B cell (primary cell): ENCODE data around the gene TMTC3. TPM values are rescaled to one million over a fixed set of nuclear protein-coding genes. Genes with fewer than 3 reads are reported as not detected.

Experiments
- ATAC-seq: fragments of 200-7000 bp; cut with Tn5 transposase; one replicate; pipeline ENCODE4 v1.10.0; 2021; ENCODE audit warnings: low read depth, mild to moderate bottlenecking, moderate number of reproducible peaks, moderate library complexity
- CTCF ChIA-PET: fragments of 350-600 bp; sonication (Branson Sonifier 250); formaldehyde crosslinking; loops from one replicate; lab custom pipeline; 2021; ENCODE audit warnings: antibody characterized with exemption, inconsistent platforms; lab: Charles Lee
- POLR2A ChIA-PET: fragments of 350-600 bp; sonication (Branson Sonifier 250); formaldehyde crosslinking; loops from one replicate; lab custom pipeline; 2021; ENCODE audit warnings: antibody characterized with exemption; lab: Charles Lee
- DNase-seq: peaks from one replicate; pipeline ENCODE4 v3.0.0; 2013
- H2AFZ ChIP-seq: 2 replicates; pipeline ENCODE4 v1.6.1; 2012; ENCODE audit warnings: mild to moderate bottlenecking, low read depth, low read length; ENCODE audit not compliant: insufficient read depth, poor library complexity, severe bottlenecking
- H3K27ac ChIP-seq, 2 donors: 1 replicate in 1 of 2; 2 replicates in 1 of 2; pipeline ENCODE4 v1.5.1; 2012 to 2013; ENCODE audit warnings: low read length in 2 of 2, mild to moderate bottlenecking in 2 of 2, moderate library complexity in 1 of 2
- H3K27me3 ChIP-seq, 4 experiments: fragments of 200-600 bp in 1 of 4; sonication (generic) in 1 of 4; replicated peaks in 1 of 4; 1 replicate in 2 of 4; 2 replicates in 2 of 4; pipeline versions ENCODE4 v1.6.1 to v1.7.0; 2013 to 2016; ENCODE audit warnings: low read length in 3 of 4, mild to moderate bottlenecking in 2 of 4, mixed read lengths in 1 of 4, moderate library complexity in 1 of 4; ENCODE audit not compliant: insufficient read depth in 4 of 4, control insufficient read depth in 3 of 4; ENCODE audit errors: control extremely low read depth in 1 of 4
- H3K36me3 ChIP-seq, 2 experiments: replicated peaks in 1 of 2; 1 replicate in 1 of 2; 2 replicates in 1 of 2; pipeline versions ENCODE4 v1.6.1 to v1.7.1; 2013; ENCODE audit warnings: low read length in 1 of 2; ENCODE audit not compliant: insufficient read depth in 2 of 2, control insufficient read depth in 1 of 2; ENCODE audit errors: control extremely low read depth in 1 of 2, extremely low read depth in 1 of 2
- H3K4me1 ChIP-seq, 2 donors: fragments of 200-600 bp in 1 of 2; sonication (generic) in 1 of 2; 1 replicate in 1 of 2; 2 replicates in 1 of 2; pipeline versions ENCODE4 v1.5.1 to v1.6.1; 2013 to 2017; ENCODE audit warnings: low read length in 2 of 2; ENCODE audit not compliant: control insufficient read depth in 2 of 2, insufficient read depth in 2 of 2
- H3K4me2 ChIP-seq: replicated peaks from 2 replicates; pipeline ENCODE3; 2012; ENCODE audit warnings: mild to moderate bottlenecking, low read depth, low read length; ENCODE audit not compliant: poor library complexity, severe bottlenecking
- H3K4me3 ChIP-seq, 5 experiments: fragments of 200-600 bp in 1 of 5; sonication (generic) in 1 of 5; 1 replicate in 3 of 5; 2 replicates in 2 of 5; pipeline versions ENCODE4 v1.5.1 to v1.7.0; 2011 to 2016; ENCODE audit warnings: low read length in 4 of 5, mild to moderate bottlenecking in 4 of 5, low read depth in 2 of 5, control low read depth in 1 of 5, moderate library complexity in 1 of 5; ENCODE audit not compliant: insufficient read depth in 1 of 5; ENCODE audit errors: control extremely low read depth in 1 of 5, extremely low read depth in 1 of 5
- H3K79me2 ChIP-seq: fragments of 200-600 bp; sonication (generic); one replicate; pipeline ENCODE4 v1.6.0; 2016; ENCODE audit warnings: low read length; ENCODE audit not compliant: control insufficient read depth, insufficient read depth
- H3K9ac ChIP-seq: fragments of 200-600 bp; sonication (generic); 2 replicates; pipeline ENCODE4 v1.6.1; 2017; ENCODE audit warnings: mild to moderate bottlenecking, low read length, moderate library complexity
- H3K9me3 ChIP-seq, 3 donors: one replicate each; pipeline versions ENCODE4 v1.6.1 to v1.7.1; 2013; ENCODE audit warnings: low read length in 2 of 3; ENCODE audit not compliant: control insufficient read depth in 2 of 3, insufficient read depth in 1 of 3; ENCODE audit errors: control extremely low read depth in 1 of 3
- H4K20me1 ChIP-seq: 2 replicates; pipeline ENCODE4 v1.6.0; 2012; ENCODE audit warnings: mild to moderate bottlenecking, low read length; ENCODE audit not compliant: insufficient read depth, control insufficient read depth, poor library complexity, severe bottlenecking
- H3K27ac Mint-ChIP-seq: one replicate; pipeline ENCODE4 v1.8.0; 2021; ENCODE audit warnings: mixed read lengths
- H3K27me3 Mint-ChIP-seq: one replicate; pipeline ENCODE4 v1.8.0; 2021; ENCODE audit warnings: mixed read lengths
- H3K4me1 Mint-ChIP-seq: one replicate; pipeline ENCODE4 v1.8.0; 2021; ENCODE audit warnings: mixed read lengths
- H3K4me3 Mint-ChIP-seq: one replicate; pipeline ENCODE4 v1.8.0; 2021; ENCODE audit warnings: mixed read lengths
- H3K9me3 Mint-ChIP-seq: one replicate; pipeline ENCODE4 v1.8.0; 2022; ENCODE audit warnings: mixed read lengths; ENCODE audit not compliant: insufficient read depth
- CTCF ChIP-seq: fragments of 200-600 bp; IDR thresholded peaks from one replicate; pipeline ENCODE4 v1.8.0; 2022; ENCODE audit warnings: antibody characterized with exemption, mild to moderate bottlenecking
- EZH2 ChIP-seq: IDR thresholded peaks from 2 replicates; pipeline ENCODE4 v1.6.1; 2012; ENCODE audit warnings: borderline replicate concordance, low read depth, mild to moderate bottlenecking, moderate library complexity, low read length; ENCODE audit not compliant: insufficient read depth, poor library complexity, severe bottlenecking
- WGBS: methylation state at CpG from one replicate; pipeline ENCODE4 v1.1.5; 2013; ENCODE audit warnings: missing lambda C conversion rate; ENCODE audit not compliant: insufficient coverage; 5-methylcytosine and 5-hydroxymethylcytosine counted together
- intact Hi-C: fragments of 100-400 bp; cut with micrococcal nuclease; formaldehyde crosslinking; loops from one replicate; pipeline ENCODE4 v1.10.0; 2022
- polyA plus RNA-seq: library from polyadenylated mRNA; depleted of rRNA; stranded (reverse); fragments of >200 nt; gene quantifications from 2 replicates; pipeline ENCODE4 v1.2.3, GENCODE V29; 2012
- total RNA-seq, 2 donors: library from RNA; stranded (reverse); fragments of 120-200 nt in 1 of 2; gene quantifications; 1 replicate in 1 of 2; 2 replicates in 1 of 2; pipeline versions ENCODE4 v1.2.3 to v1.2.4, GENCODE V29; 2013 to 2022

TMTC3 gene
- total and polyA plus RNA-seq, 2 donors (not counting 1 experiment from before 2014, with no cell fraction given), result 1.7 to 10.1 TPM

DNA sequence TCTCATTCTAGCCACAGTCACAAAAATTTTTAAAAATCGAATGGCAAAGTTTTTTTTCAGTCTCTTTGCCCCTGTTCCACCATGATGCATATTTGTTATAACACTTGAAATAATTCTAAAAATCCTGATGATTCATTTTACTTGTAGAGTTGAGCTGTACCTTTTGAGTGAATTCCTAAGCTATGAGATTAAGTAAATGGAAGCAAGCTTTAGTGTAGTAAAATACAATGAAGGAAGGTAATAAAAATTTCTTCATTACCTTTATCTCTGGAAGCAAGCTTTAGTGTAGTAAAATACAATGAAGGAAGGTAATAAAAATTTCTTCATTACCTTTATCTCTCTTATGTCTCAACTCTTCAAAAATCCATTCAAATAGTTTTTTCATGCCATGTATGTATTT, 46.1 kb downstream of the TMTC3 start:
- Histone ChIP-seq H3K4me2 (no peak overlapping the region), H3K36me3 (peaks cover 0 to 8% of the 10 kb centered on the region in 2 experiments), H3K79me2 (no peaks in the 10 kb centered on the region), H3K4me3 (no peak overlapping the region), H3K27ac (no peak overlapping the region), H3K4me1 (no peaks in the 10 kb centered on the region), H4K20me1 (no peaks in the 10 kb centered on the region), H3K9ac (no peak overlapping the region), H3K27me3 (no peaks in the 10 kb centered on the region), H3K9me3 (peaks cover 0 to 3% (median 0%) of the 10 kb centered on the region in 3 donors), H2AFZ (no peak overlapping the region)
- Mint-ChIP-seq H3K4me3 (no peak overlapping the region), H3K4me1 (no peaks in the 10 kb centered on the region), H3K27ac (no peak overlapping the region), H3K9me3 (no peaks in the 10 kb centered on the region), H3K27me3 (no peaks in the 10 kb centered on the region)
- intact Hi-C loops, result no loop called here
- ChIA-PET POLR2A (no interaction called here), CTCF (no interaction called here)
- DNase-seq, result no peak
- no peak for ATAC-seq
- WGBS, result no CpG with 5 or more reads among the region's 1 CpG
- TF ChIP-seq CTCF (no peak), EZH2 (no peak)

DNA sequence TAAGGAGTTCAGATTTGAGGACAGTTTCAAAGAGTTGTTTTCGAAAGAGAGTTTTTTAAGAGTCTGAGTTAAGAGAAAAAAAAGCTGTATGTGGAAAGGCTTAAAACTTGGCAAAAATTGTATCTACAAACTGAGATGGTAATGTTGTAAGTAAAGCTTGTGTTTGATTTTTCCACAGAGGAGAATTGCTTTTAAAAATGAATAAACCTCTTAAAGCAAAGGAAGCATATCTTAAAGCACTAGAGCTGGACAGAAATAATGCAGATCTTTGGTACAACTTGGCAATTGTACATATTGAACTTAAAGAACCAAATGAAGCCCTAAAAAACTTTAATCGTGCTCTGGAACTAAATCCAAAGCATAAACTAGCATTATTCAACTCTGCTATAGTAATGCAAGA, 50.3 kb downstream of the TMTC3 start:
- Histone ChIP-seq H3K36me3 (peaks cover 2 to 3% of the 10 kb centered on the region in 2 experiments), H3K79me2 (no peaks in the 10 kb centered on the region), H3K27me3 (no peaks in the 10 kb centered on the region), H3K9ac (no peak overlapping the region), H3K4me2 (no peak overlapping the region), H3K4me1 (no peaks in the 10 kb centered on the region), H2AFZ (no peak overlapping the region), H3K27ac (no peak overlapping the region), H4K20me1 (no peaks in the 10 kb centered on the region), H3K4me3 (no peak overlapping the region), H3K9me3 (no peaks in the 10 kb centered on the region)
- H3K27ac Mint-ChIP-seq, result no peak overlapping the region
- TF ChIP-seq EZH2 (no peak), CTCF (no peak)
- POLR2A ChIA-PET, result no interaction called here
- intact Hi-C loops, result no loop called here
- no peaks in the 10 kb centered on the region for H3K27me3 Mint-ChIP-seq
- no peaks in the 10 kb centered on the region for H3K9me3 Mint-ChIP-seq
- no CpG with 5 or more reads among the region's 2 CpGs for WGBS
- no peaks in the 10 kb centered on the region for H3K4me1 Mint-ChIP-seq
- DNase-seq (no peak), ATAC-seq (no peak)
- no peak overlapping the region for H3K4me3 Mint-ChIP-seq
- CTCF ChIA-PET, result no interaction called here
